Measurements from ENCODE around the gene SYPL1.

- no peak for TF ChIP-seq CTCF (IDR thresholded peaks at IDR 0.05; ENCODE audit: insufficient read depth, low read depth, low read length)
- TF ChIP-seq EZH2 (IDR thresholded peaks at IDR 0.05; ENCODE audit: insufficient read depth, low read length): no peak
Observed at GRCh38 chr7:106058928-106059324, 53.2 kb downstream of the SYPL1 start.

Measured in astrocyte (in vitro differentiated cells and primary cell).